ENCODE results near the gene DCLK2.
A peak's percentile ranks its signal among the peaks of the same experiment; 100 is the strongest.

- TF ChIP-seq RAD21 (IDR thresholded peaks at IDR 0.05; ENCODE audit: low read length) (no peak), MAFK (IDR thresholded peaks at IDR 0.05; ENCODE audit: low read depth, low read length) (no peak), CTCF (conservative IDR thresholded peaks at IDR 0.05; ENCODE audit: low read depth, low read length) (no peak), POLR2A (IDR thresholded peaks at IDR 0.05; ENCODE audit: low read depth, low read length) (no peak), BHLHE40 (IDR thresholded peaks at IDR 0.05; ENCODE audit: low read depth, low read length) (no peak), USF2 (IDR thresholded peaks at IDR 0.05; ENCODE audit: low read depth, low read length) (no peak), ELK1 (IDR thresholded peaks at IDR 0.05; ENCODE audit: borderline replicate concordance, low read depth, low read length) (no peak), CEBPB (IDR thresholded peaks at IDR 0.05; ENCODE audit: low read depth, low read length) (peak; percentile 66), RCOR1 (IDR thresholded peaks at IDR 0.05; ENCODE audit: insufficient replicate concordance, low read length) (no peak), MAZ (IDR thresholded peaks at IDR 0.05; ENCODE audit: borderline replicate concordance, low read depth, low read length) (no peak), MXI1 (IDR thresholded peaks at IDR 0.05; ENCODE audit: borderline replicate concordance, low read depth, low read length) (no peak), SMC3 (IDR thresholded peaks at IDR 0.05; ENCODE audit: low read depth, low read length) (no peak), FOS (IDR thresholded peaks at IDR 0.05; ENCODE audit: low read depth, low read length) (no peak), RFX5 (IDR thresholded peaks at IDR 0.05; ENCODE audit: low read depth, low read length) (no peak)
These were observed 71.1 kb downstream of the DCLK2 start for GRCh38 chr4:150149381-150149780.

All from IMR-90 (cell line).